ENCODE measurements around the gene ARHGAP9. TPM values are rescaled to one million over a fixed set of nuclear protein-coding genes. Genes with fewer than 3 reads are reported as not detected.
A peak's percentile ranks its signal among the peaks of the same experiment; 100 is the strongest.

The ARHGAP9 gene
- total and polyA plus RNA-seq, 12 donors = 1.3 to 46.4 (median 16.8) TPM

- Histone ChIP-seq H3K36me3 (replicated peaks in 1 of 2) (no peaks in the 10 kb centered on the region), H3K4me3 (no peak overlapping the region), H3K9me3 (replicated peaks in 1 of 3) (no peaks in the 10 kb centered on the region), H3K4me1 (replicated peaks in 1 of 2) (no peaks in the 10 kb centered on the region), H3K27me3 (no peaks in the 10 kb centered on the region), H3K27ac (no peak overlapping the region)
- TF ChIP-seq POLR2A (IDR thresholded peaks at IDR 0.05) (no peak), CTCF (IDR thresholded peaks at IDR 0.05) (no peak)
- 72 to 84% (median 79%) methylated on average over 4 of the region's 4 CpGs for WGBS, 4 donors
- intact Hi-C loops (cut with DNase I) = no loop called here
- DNase-seq = no peak
These were observed 39.9 kb downstream of the ARHGAP9 start for GRCh38 chr12:57439762-57440266.

- no peak overlapping the region for H3K4me3 ChIP-seq
- no peaks in the 10 kb centered on the region for H3K9me3 ChIP-seq (replicated peaks in 1 of 3)
- H3K4me1 ChIP-seq (replicated peaks in 1 of 2) = no peaks in the 10 kb centered on the region
- H3K36me3 ChIP-seq (replicated peaks in 1 of 2) = no peaks in the 10 kb centered on the region
- H3K27ac ChIP-seq = no peak overlapping the region
- intact Hi-C loops (cut with DNase I) = no loop called here
- WGBS, 4 donors = 80 to 100% (median 90%) methylated on average over 1 of the region's 1 CpG
- H3K27me3 ChIP-seq = no peaks in the 10 kb centered on the region
- TF ChIP-seq POLR2A (IDR thresholded peaks at IDR 0.05) = no peak
- no peak for TF ChIP-seq CTCF (IDR thresholded peaks at IDR 0.05)
- DNase-seq = no peak
These were observed 41.3 kb downstream of the ARHGAP9 start for GRCh38 chr12:57438400-57438799.

- Histone ChIP-seq H3K9me3 (replicated peaks in 1 of 3) (no peaks in the 10 kb centered on the region), H3K4me1 (replicated peaks in 1 of 2) (no peaks in the 10 kb centered on the region), H3K4me3 (no peak overlapping the region), H3K36me3 (replicated peaks in 1 of 2) (no peaks in the 10 kb centered on the region), H3K27me3 (no peaks in the 10 kb centered on the region), H3K27ac (no peak overlapping the region)
- no peak for DNase-seq
- TF ChIP-seq POLR2A (IDR thresholded peaks at IDR 0.05) = no peak
- no peak for TF ChIP-seq CTCF (IDR thresholded peaks at IDR 0.05)
- 51 to 73% (median 57%) methylated on average over 4 of the region's 4 CpGs for WGBS, 4 donors
- intact Hi-C loops (cut with DNase I) = no loop called here
These were observed 44.4 kb downstream of the ARHGAP9 start for GRCh38 chr12:57435293-57435692.

GRCh38 chr12:57434517-57435223 is 45.0 kb downstream of the ARHGAP9 start, which contains the start of gene INHBC:
INHBC (plus strand) TSS chr12:57434784; CDS start chr12:57434887, 103 bp downstream.
- no peak within 1 kb of the TSS for H3K4me3 ChIP-seq
- TF ChIP-seq CTCF (IDR thresholded peaks at IDR 0.05) (no peak), POLR2A (IDR thresholded peaks at IDR 0.05) (no peak)
- H3K4me1 ChIP-seq (replicated peaks in 1 of 2) = peaks cover 1 to 2% of the 10 kb centered on the region in 2 donors
- no peak within 1 kb of the TSS for H3K27ac ChIP-seq
- no peaks in the 10 kb centered on the region for H3K27me3 ChIP-seq
- intact Hi-C loops (cut with DNase I) = no loop called here
- peak in 1 of 7 donors; percentile 41 for DNase-seq
- no peaks in the 10 kb centered on the region for H3K36me3 ChIP-seq (replicated peaks in 1 of 2)
- WGBS, 4 donors = 51 to 82% (median 79%) methylated on average over 3 to 8 of the region's 8 CpGs
- no peaks in the 10 kb centered on the region for H3K9me3 ChIP-seq (replicated peaks in 1 of 3)
